Measurements from ENCODE around the gene CPT1C.

Gene CPT1C

DNA sequence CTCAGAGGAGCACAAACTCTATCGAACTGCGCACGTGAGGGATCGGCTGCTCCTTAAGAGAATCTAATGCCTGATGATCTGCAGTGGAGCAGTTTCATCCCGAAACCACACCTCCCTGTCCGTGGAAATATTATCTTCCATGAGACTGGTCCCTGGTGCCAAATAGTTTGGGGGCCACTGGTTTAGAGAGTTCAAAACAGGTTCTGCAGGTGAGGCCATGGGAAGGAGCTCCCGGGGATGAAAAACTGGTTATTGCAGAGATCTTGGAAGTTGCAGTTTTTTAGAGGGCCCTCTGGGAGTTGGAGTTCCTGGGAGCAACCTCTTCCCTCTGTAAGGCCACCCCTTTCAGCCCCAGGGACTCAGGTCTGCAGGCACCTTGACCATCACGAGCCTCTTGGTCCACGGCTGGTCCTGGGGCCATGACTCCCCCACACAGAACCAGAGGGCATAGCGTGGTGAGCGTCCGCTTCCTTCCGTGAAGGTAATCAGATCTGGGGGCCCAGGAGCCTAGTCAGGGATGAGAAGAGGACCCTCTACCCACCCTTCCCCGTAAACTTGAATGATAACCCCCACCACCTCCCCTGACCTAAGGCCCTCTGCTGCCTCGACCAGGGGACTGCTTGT is 30.5 kb upstream of the CPT1C start:
- no peak for DNase-seq (ENCODE audit: low read depth in 3 of 3)

DNA sequence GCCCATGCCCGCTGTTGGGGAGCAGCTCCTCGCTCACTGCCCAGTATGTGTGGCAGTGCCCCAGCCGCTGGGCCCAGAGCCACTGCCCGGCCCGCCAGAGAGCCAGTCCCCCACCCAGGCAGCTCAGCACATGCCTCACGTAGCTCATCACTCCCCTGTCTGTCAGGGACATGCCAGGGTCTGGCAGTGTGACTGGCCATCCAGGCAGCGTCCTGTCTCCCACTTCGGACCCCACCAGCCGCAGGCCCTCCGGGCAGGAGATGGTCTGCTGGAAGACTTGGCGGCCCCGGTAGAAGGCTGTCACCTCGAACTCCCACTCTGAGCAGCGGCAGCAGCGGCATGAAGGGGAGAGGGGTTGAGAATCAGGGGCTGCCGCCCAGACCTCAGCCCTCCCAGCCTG is 28.9 kb upstream of the CPT1C start:
- no peak for DNase-seq (ENCODE audit: low read depth in 3 of 3)

DNA sequence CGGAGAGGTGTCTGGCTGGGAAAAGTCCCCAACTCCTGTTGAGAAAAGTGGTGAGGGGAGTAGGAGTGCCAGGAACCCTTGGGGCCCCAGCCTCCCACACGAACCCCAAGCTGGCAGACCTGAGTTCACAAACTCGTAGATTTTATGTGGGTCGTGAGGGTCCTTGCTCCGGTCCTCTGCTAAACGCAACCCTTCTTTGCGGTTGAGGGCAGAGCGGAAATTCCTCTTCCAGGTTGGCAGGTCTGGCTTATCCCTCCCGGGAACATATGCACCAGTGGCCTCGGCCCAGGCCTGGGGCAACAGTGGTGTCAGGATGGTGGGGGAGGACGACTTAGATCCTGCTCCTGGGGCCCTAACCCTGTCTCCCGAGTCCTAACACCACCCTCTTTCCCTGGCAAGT is 27.7 kb upstream of the CPT1C start:
- no peak for DNase-seq (ENCODE audit: low read depth in 3 of 3)

DNA sequence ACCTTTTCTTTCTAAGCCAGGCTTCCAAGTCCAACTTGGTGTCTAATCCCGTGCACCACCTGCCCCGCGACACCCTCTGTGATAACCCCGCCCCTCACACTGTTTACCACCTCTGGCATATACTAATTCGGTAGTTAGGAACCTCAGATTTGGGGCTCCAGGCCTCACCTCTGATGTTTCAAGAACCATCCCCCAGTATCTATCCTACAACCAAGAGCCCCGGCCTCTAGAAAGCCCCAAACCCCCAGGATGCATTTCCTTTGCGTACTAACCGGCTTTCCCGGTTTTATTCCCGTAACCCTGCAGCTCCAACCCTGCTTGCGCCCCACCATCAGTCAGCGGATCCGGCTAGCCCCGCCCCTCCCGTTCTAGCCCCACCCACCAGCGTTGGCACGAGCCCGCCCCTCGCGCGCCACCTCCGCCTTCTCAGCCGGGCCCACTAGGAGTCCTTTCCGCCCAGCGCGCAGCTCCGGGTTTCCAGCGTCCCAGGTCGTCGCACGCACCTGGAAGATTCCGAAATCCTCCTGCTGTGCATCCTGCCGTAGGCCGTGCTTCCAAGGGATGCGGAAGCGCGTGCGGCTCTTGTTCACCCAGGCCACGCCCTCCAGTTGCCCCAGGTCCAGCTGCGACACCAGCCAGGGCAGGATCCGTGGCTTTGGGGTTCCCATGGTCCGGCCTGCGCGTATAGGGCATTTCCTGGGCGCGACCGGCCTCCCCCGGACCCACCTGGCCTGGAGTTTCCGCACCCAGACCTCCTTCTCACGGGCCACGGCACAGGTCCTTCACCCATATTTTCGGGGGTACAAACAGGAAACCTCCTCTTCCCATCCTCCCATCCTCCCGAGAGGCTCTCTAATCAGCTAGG is 26.5 kb upstream of the CPT1C start:
- DNase-seq (ENCODE audit: low read depth in 3 of 3) = peak; percentile 80 to 98 (median 87)

DNA sequence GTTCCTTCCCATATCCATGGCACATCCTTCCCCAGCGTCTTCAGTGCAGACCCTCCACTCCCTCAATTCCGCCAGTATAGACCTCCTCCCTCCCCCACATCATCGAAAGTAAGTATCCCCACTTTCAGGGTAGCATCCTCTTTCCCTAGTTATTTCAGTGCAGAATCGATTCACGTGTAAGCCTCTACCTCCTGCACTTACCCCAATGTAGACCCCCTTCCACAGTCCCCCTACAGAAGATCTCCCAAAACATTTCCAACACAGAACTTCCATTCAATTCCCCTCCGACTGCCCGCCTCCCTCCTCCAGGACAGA is 25.9 kb upstream of the CPT1C start:
- DNase-seq (ENCODE audit: low read depth in 3 of 3) = no peak

DNA sequence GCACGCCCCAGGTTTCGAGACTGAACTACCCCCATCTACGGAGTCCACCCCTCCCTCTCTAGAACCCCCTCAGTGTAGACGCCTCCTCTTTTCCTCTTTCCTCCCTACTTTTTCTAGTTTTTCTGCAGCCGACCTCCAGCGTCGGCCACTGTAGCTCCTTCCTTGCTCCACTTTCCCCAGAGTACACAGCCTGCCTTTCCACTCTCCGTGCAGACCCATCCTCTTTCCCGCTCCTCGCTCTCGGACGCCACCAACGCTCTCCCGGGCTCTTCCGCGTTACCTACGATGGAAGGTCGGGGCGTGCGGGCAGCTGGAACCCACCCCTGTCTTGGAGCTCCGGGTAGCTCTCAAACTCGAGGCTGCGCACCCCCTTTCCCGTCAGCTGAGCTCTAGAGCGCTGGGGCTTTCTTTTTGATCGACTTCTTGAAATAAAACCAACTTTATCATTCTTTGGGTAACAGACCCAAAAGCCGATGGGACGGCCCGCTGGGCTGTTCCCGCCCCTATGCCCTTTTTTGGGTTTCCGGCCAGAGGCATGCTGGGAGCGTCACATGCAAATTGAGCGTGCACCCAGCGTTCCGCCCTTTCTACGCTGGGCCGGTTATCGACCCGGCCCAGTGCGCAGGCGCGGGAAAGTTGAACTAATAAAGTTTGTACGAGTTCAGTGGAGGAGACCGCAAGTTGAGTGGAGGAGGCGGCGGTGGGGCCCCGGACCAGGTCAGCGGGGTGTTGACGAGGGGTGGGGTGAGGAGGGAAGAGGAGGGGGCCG is 25.4 kb upstream of the CPT1C start, which contains the start of the genes BCL2L12 and IRF3:
BCL2L12 (plus strand) TSS at position 583 of the 769 bp plus-strand sequence. CDS start 760 bp downstream, outside the sequence.
IRF3 (minus strand) TSS at position 507 of the 769 bp plus-strand sequence. CDS start 1,019 bp downstream, outside the sequence.
- peak; percentile 98 to 99 (median 99) for DNase-seq (ENCODE audit: low read depth in 3 of 3)

DNA sequence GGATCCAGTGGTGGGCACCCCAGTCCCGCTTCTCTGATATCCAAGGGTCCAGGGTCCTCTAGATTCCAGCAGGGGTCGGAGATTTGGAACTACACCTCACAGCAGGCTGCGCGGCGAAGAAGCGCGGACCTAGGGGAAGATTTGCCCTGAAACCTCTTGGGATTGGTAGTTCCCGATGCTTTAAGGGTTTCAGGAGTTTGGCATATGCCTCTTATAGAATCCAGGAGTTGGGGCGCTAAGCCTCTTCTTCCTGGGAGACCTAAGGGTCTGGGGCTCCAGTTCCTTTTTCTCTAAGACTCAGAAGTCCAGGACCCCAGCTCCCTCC is 24.8 kb upstream of the CPT1C start:
- DNase-seq (ENCODE audit: low read depth in 3 of 3) = no peak

DNA sequence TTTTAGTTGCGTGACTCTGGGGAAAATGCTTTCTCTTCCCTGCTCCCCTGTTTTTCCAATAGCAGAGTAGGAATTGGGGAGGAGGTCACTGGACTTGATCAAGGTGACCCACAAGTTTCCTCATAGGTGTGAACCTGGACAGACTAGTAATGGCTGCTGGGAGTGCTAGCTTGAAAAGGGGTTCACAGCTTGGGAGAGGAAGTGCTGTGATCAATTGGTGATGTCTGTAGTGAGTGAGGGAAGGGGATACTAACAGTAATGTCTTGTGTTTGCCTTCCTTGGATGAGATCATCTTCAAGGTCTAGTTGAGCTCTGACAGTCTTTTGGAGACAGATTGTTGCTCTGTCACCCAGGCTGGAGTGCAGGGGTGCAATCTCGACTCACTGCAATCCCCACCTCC is 23.4 kb upstream of the CPT1C start:
- DNase-seq (ENCODE audit: low read depth in 3 of 3) = no peak

DNA sequence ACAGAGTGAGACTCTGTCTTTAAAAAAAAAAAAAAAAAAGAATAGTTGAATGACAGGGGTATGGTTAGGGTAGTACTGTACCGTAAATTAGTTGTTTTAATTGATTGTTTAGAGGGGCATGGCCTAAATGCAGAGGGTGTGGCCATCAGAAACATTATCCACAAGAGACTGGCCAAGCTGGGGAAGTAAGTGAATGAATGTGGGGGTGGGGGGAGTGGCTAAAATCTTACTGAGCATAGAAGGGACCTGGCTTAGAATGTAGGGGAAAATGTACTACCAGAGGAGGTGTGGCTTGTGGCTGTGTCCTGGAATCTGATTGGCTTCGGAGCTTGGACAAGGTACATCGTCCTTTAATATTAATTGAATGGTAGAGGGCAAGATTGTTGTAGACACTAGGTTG is 21.4 kb upstream of the CPT1C start:
- DNase-seq (ENCODE audit: low read depth in 3 of 3) = no peak

DNA sequence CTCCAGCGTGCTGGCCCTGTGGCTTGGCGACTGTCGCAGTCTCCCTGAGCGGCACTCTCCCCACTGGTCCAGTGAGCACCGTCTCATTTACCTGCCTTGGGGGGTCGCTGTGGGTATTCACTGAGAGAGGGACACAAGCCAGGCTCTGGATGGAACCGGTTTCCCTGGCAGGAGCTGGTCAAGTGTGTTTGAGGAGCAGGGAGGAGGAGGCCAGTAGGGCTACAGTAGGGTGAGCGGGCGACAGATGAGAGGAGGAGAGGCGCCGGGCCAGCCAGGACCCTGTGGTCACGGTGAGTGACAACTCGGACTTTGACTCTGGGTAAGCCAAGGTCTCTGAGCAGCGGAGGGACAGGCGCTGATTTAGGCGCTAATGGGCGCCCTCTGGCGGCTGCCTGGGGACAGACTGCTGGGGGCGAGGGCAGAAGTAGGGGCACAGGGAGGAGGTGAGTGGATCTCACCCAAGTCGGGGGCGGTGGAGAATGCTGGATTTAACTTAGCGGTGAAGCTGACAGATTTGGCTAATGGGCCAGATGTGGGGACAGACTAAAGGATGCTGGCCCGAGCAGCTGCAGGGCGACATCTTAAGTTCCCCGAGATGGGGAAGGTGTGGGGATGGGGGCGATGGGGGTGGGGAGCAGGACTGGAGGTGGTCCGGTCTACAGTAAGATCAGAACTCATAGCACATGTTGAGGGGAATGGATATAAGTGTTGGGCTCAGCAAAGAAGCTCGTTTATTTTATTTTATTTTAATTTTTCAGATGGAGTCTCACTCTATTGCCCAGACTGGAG is 18.6 kb upstream of the CPT1C start:
- DNase-seq (ENCODE audit: low read depth in 3 of 3) = peak; percentile 60 to 74 (median 64)

DNA sequence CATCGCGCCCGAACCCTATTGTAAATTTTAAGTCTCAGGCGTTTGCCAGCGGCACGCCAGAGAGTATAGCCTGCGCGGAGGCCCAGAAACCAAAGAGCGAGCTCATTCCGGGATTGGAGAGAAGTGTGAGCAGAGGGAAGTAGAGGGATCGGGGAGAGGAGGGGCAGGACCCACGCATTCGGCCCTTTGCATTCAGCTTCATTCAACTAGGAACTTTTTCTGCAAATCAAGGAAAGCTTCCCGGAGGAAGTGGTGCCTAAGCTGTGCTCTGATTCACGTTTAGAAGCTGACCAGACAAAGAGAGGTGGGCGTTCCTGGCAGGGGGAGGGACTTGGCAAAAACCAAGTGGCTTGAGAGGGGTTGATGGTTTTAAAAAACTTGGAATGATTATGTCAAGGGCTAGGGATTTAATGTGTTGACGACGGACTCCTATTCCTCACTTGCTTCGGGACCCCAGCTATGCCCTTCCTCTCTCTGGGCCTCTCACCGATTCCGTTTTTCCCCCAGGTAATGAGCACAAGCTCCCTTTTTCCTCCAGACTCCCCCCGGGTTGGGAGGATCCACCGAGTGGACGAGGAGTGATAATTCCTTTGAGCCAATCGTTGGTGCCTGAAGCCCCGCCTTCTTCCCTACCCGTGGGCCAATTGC is 14.7 kb upstream of the CPT1C start:
- DNase-seq (ENCODE audit: low read depth in 3 of 3) = peak in 2 of 3 donors; percentile 57 to 73

DNA sequence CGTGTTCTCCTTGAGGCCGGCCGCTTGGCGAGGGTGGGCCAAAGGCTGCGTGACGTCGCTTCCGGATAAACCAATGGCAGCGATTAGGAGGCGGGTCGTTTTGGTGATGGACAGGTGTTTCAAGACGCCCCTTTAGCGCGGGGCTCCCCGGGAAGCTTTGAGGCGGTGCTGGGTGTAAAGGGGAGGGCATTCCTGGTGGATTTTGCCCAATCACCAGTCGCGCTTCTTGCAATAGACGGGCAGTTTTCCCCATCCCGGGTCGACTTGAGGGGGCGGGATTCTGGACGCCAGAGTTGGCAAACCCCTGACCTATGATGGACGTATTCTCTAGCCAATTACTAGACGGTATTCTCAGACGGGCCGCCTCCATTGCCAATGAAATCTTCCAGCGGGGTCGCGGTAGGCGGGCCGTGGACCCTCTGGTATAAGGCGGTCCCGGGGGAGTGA is 14.1 kb upstream of the CPT1C start:
- DNase-seq (ENCODE audit: low read depth in 3 of 3) = peak; percentile 97 to 99 (median 97)

DNA sequence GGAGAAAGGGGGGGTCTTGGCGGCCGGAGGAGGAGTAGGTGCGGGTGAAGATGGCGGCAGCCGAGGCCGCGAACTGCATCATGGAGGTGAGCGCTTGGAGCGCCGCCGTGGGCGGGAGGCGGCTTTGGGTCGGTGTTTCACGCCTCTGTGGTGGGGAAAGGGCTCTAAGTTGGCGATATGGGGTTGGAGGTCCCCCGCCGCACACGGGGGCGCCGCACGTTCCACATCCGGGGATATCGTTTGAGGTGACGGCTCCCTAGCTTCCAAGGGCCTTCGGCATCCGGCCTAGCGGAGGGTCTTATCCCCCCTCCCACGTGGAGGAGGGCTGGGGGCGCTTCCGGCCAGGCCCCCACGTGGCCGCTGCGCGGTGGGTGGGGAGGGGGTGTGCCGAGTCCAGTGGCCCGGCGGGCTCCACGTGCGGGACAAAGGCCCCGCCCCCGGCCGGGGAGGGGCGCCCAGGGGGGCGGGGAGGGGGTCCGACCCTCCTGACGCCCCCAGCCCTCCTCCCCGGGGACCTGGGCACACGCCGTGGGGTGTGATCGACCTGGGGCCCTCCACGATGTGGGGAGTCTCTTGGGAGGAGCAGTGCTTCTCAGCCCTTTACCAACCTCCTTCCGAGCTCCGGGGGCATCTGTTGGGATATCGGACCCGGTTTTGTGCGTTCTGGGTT is 13.6 kb upstream of the CPT1C start, which contains the start of gene PRMT1:
PRMT1 (plus strand) TSS at position 41 of the 670 bp plus-strand sequence; CDS start at position 51, 10 bp downstream.
- DNase-seq (ENCODE audit: low read depth in 3 of 3) = peak in 1 of 3 donors; percentile 36

DNA sequence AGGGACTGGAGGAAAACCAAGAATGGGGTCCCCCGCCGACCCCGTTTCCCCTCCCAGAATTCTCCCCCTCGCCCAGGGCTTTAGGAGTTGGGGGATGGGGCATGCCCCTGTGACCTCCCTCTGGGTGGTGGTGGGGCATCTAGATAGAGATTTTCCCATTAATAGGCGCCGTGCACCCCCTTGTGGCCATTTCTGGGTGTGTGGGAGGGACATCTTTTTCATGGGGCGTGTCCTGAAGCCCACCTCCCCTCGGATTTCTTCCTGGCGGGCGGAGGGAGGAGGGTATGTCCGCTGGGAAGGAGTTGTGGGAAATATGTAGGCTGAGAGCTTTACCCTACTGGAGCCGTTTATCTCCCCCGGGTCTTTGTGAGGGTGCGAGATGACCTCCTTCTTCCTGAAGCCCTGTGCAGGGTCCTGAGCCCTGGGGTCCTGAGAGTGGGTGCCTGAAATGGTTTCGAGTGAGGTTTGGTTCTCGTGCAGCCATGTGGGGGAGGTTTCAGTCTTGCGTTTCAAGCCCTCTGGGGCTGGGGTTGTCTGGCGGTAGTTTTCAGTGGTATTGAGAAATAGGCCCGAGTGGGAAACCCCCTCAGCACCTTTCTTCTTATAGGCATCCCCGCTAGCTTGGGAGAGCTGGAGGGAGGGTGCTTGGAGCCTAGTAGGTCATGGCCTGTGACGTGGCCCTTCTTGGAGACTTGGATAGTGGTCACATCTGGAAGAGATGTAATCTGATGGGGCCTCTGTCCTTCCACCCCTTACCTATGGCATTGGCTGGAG is 12.8 kb upstream of the CPT1C start:
- peak; percentile 65 to 69 (median 69) for DNase-seq (ENCODE audit: low read depth in 3 of 3)

DNA sequence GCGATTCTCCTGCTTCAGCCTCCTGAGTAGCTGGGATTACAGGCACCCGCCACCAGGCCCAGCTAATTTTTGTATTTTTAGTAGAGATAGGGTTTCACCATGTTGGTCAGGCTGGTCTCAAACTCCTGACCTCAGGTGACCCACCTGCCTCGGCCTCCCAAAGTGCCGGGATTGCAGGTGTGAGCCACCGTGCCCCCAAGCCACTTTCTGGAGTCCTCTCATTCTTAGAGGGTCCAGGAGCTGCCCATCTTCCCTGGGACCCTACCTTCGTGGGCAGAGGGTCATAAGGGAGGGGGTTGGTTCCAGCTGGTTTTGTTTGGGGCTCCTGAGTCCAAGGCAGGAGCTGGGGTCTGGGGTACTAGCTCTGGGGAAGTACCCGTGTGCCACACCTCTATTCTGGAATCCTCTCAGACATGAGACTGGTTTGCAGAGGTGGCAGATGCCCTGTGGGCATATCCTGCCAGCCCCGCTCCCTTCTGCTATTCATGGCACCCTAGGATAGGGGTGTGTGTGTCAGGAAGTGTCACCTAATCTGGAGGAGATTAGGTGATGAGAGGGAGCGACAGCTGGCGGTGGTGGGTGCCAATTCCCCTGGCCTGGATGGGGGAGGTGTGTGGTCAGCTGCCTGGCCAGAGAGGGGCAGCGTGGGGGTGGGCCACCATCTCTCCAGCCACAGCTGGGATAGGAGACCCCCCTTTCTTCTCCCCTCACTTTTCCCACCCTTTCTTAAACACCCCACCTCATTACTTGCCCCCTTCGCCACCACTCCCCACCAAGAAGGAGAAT is 11.7 kb upstream of the CPT1C start:
- no peak for DNase-seq (ENCODE audit: low read depth in 3 of 3)

DNA sequence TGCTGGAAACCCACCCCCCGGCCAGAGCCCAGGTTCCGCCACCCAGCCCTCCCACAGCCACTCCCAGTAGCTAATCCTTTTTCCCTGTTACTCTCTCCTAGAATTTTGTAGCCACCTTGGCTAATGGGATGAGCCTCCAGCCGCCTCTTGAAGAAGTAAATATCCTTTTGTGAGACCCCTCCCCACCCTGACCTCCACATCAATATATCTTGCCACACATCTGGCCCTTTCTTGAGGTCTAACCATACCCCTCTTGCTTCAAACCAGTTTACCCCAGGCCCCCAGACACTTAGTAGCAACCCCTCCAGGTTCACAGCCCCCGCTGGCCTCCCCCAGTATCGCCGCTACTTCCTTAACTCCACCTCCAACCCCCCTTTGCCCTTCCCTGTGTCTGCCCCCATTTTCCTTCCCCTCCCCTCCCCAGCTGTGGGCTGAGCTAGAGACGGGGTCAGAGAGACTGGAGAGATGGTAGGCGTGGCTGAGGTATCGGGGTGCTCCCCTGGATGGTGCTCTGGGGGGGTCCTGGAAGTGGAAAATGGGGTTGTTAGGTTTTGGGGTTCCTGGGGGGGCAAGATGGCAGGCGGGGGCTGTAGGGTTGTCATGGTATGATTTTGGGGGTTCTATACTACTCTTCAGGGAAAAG is 11.0 kb upstream of the CPT1C start:
- no peak for DNase-seq (ENCODE audit: low read depth in 3 of 3)

DNA sequence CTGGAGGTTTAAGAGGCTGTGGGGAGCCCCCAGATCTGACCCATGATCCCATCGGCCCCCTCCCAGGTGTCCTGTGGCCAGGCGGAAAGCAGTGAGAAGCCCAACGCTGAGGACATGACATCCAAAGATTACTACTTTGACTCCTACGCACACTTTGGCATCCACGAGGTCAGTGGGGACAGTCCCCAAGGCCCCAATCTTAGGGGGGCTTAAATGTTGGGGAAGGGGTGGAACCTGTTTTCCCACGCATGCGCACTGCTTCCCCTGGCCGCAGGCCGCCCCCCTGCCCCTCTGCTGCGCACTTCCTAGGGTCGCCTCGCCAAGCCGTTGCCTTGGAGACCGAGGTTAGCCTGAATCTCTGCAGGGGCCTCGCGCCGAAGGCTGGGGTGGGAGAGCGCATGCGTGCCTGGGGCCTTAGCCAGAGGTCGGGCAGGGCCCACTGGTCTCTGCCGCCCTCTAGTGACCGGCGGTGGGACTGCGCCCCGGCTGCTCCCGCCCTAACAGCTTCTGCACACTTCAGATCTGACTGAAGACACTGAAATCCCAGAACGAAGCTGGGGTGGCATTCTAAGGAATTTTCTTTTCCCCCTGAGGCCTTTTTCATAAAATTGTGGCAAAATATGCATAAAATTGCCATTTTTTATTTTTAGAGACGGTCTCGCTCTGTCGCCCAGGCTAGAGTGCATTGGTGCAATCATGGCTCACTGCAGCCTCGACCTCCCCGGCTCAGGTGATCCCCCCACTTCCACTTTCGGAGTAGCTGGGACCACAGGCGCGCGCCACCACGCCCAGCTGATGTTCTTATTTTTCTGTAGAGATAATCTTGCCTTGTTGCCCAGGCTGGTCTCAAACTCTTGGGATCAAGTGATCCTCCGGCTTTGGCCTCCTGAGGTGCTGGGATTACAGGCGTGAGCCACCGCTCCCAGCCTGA is 10.2 kb upstream of the CPT1C start:
- DNase-seq (ENCODE audit: low read depth in 3 of 3) = peak; percentile 87 to 95 (median 93)

All from stimulated activated CD4-positive, alpha-beta T cell treated with anti-CD3 and anti-CD28 coated beads, TNF-alpha, amount 100 ng/mL, for 48 hours (primary cell).